Transverse colon (tissue), 4 donors: ENCODE data around the gene CLDN8.

ENCODE experiments used
- POLR2A ChIP-seq: fragments of 450-650 bp; IDR thresholded peaks from one replicate; pipeline ENCODE4 v1.6.1; 2016; ENCODE audit warnings: antibody characterized with exemption, mild to moderate bottlenecking, moderate library complexity
- POLR2AphosphoS5 ChIP-seq, 3 donors: sonication (generic); formaldehyde crosslinking; IDR thresholded peaks; one replicate each; pipeline ENCODE4 v1.6.1; 2016; ENCODE audit warnings: antibody characterized with exemption in 3 of 3
- TF ChIP-seq, protein P1 (sequence below), 5 experiments: fragments of 200-600 bp in 3 of 5; fragments of 450-650 bp in 2 of 5; sonication (generic) in 3 of 5; IDR thresholded peaks; 1 replicate in 2 of 5; 2 replicates in 3 of 5; pipeline ENCODE4 v1.5.1; 2016 to 2017; ENCODE audit warnings: antibody characterized with exemption in 5 of 5, inconsistent platforms in 3 of 5, mild to moderate bottlenecking in 2 of 5, moderate library complexity in 1 of 5

DNA sequence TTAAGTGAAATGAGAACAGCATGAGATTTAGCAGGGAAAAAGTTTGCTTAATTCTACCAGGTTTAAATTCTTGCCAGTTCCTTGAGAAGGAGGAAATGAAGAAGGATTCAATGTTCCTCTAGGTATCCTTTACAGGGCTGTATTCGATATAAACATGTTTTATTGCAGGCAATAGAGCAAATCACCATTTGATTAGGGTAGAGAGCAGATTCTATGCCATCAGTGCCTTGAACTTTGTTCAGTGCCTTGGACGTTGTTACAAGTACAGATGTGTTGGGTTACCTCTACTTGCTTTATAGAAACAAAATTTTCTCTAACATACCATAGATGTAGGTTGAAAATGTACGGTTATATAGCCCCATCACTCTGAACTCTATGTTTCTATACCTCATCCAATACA, 18.2 kb upstream of the CLDN8 start:
- no peak for TF ChIP-seq POLR2A
- TF ChIP-seq, protein P1, sequence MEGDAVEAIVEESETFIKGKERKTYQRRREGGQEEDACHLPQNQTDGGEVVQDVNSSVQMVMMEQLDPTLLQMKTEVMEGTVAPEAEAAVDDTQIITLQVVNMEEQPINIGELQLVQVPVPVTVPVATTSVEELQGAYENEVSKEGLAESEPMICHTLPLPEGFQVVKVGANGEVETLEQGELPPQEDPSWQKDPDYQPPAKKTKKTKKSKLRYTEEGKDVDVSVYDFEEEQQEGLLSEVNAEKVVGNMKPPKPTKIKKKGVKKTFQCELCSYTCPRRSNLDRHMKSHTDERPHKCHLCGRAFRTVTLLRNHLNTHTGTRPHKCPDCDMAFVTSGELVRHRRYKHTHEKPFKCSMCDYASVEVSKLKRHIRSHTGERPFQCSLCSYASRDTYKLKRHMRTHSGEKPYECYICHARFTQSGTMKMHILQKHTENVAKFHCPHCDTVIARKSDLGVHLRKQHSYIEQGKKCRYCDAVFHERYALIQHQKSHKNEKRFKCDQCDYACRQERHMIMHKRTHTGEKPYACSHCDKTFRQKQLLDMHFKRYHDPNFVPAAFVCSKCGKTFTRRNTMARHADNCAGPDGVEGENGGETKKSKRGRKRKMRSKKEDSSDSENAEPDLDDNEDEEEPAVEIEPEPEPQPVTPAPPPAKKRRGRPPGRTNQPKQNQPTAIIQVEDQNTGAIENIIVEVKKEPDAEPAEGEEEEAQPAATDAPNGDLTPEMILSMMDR (IDR thresholded peaks at IDR 0.05): no peak
- TF ChIP-seq POLR2AphosphoS5 (IDR thresholded peaks at IDR 0.05): peak in 1 of 3 donors; percentile 54
